Amniotic stem cell (primary cell): ENCODE results near the gene PPP3CA.
"Not testable (repeated sequence)": the region's sequence is repeated elsewhere in the genome, so short reads cannot be mapped to it uniquely, and the experiment has no call there.

Experiments used
- DNase-seq: peaks from one replicate; lab custom pipeline; 2025; lab: John Stamatoyannopoulos, UW

The PPP3CA gene

GRCh38 chr4:101211146-101211553 is 136.2 kb downstream of the PPP3CA start:
- DNase-seq: no peak

- no peak for DNase-seq
Measured at GRCh38 chr4:101210331-101210730, 137.0 kb downstream of the PPP3CA start.

DNA sequence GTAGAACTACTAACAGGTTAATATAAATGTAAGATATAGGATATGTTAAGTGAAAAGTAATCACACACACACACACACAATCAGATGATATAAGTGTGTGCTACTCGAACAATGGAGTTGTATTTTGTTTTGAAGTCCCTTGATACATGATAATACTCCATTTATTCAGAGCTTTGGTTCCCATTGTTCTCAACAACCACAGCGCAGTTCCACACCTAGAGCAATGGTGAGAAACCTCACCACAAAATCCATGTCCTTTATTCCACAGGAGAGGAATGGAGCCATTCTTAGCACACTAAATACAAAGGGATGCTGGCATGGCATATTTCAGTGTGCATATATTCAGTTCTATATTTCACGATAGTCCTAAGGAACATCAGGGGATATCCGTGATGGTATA is 139.2 kb downstream of the PPP3CA start:
- DNase-seq: no peak

DNA sequence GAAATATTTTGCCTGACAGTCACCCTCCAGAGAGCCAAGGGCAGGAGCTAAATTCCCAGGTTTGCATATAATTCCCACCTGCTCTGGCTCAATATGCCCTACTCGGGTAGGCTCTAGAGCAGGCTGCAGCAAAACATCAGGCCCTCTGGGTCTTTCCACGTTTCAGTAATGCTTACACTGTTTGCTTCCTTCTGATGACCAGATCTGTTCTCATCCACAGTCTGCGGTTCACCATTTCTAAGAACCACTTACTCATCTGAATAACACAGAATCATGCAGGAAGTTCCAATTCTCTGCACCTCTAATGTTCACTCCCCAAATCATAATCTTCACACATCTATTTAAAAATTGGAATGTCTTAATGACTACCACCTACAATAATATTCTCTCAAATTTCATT is 141.4 kb downstream of the PPP3CA start:
- no peak for DNase-seq

DNA sequence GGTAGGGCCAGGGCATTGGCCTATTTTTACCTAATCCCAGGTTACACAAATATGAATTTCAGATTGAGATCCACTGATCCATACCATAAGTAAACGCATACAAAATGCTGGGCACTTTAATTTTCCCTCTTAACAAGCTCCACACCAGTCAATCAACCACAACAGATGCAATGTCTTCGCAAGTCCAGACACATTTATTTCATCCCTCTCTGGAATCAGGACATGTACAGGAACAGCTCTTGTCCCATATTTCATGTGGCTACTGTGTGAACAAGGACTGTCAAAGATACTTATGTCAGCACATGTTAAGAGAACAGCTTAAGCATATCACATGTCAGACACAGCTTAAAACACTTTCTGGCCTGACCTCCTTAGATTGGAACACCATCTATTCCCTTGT is 145.9 kb downstream of the PPP3CA start:
- no peak for DNase-seq

DNA sequence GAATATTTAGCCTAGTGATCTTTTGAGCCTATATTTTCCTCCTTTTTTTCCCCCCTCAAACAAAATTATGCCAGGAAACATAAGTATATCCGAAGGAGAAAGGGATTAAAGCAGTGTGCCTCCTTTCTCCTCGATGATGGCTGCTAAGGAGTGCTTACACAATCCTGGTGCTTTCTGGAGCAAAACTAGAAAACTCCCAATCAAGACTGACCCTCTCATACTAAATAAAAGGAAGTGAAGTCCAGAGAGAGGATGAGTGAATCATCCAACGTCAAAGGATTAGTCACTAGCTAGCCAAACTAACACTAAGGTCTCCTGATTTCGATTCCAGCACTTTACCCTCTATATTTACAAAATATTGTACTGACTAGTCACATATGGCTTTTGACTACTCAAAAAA is 146.8 kb downstream of the PPP3CA start:
- peak; percentile 66 for DNase-seq

- no peak for DNase-seq
Measured at GRCh38 chr4:101199507-101200285, 147.6 kb downstream of the PPP3CA start.

DNA sequence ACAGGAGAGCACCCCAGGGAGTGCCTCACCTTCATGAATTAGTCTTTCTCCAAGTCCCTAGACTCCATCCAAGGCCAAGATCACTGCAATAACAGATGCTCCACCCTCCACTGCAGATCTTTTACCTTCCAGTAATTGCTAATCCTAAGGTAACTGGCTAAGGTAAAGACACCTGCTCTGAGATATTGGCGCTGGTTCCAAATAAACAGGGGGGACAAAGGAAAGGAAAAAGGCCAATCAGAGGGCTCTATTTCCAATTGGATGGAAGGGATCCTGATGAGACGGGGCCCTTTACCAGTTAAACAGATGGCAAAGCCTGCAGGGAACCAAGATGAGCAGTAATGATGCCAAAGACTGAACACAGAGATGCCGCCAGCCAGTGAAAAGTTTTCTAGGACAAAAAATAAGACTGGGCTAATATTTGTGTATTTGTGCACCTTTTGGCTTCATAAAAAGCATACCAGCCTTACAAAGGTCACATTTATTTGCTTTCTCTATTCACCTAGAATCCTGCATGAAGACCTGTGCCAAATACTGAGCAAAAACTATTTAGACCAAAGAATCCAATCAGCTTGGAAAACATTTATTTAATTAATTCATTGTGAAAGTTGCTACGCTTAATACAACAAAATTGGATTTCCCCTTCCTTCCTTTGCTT is 148.5 kb downstream of the PPP3CA start:
- DNase-seq: no peak

DNA sequence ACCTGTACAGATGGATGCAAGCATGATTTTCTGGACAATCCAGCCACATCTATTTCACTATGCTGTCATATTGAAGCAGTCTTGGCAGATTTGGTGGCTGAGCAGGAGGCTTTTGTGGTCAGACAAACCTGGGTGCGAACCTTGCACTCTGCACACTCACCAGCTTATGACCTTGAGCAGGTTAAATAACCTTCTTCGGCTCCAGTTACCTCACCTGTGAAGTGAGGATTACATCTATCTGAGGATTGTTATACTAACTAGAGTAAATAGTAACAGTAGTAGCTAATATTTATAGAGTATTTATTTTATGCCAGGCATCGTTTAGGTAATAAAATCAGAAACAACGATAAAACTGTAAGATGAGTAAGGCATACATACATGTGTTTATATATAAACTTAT is 150.0 kb downstream of the PPP3CA start:
- no peak for DNase-seq

- DNase-seq: no peak
Measured at GRCh38 chr4:101192244-101192643, 155.1 kb downstream of the PPP3CA start.

- no peak for DNase-seq
Measured at GRCh38 chr4:101191302-101192098, 155.8 kb downstream of the PPP3CA start.

- no peak for DNase-seq
Measured at GRCh38 chr4:101190751-101191150, 156.6 kb downstream of the PPP3CA start.

DNA sequence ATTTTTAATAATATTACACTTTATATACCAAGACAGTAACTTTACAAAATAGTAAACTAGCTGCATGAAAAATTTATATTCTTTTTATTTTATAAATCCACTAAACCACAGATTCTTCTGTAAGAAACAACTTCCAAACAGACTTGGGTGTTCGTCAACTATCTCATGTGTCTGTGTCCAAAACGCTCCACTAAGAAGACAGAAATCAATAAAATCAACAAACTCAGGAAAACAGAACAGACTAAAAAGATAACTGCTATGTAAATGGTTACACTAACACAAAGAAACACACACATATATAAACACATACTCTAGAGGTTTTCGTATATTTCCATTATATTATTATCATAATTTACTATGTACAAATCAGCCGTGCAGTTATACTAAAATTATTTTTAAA is 158.4 kb downstream of the PPP3CA start:
- DNase-seq: no peak

- DNase-seq: no peak
Measured at GRCh38 chr4:101187841-101188240, 159.5 kb downstream of the PPP3CA start.

- DNase-seq: no peak
Measured at GRCh38 chr4:101186567-101187184, 160.7 kb downstream of the PPP3CA start.

DNA sequence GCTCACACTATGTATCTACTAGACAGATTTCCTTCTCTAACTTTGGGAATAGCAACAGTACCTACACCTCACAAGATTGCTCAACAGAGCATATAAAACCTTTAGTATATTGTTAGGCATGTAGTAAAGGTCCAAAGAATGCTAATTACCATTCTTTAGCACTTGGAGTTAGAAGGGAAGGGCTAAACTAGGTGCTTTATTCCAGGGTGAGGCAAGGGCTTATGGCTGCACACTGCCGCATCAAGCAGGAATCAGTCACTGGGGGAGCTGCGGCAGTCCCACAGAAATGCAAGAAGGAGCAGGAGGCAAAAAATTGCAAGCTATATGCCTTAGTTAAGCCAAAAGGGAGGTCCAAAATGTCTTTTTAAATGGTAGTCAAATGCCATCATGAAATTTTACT is 162.7 kb downstream of the PPP3CA start:
- no peak for DNase-seq

DNA sequence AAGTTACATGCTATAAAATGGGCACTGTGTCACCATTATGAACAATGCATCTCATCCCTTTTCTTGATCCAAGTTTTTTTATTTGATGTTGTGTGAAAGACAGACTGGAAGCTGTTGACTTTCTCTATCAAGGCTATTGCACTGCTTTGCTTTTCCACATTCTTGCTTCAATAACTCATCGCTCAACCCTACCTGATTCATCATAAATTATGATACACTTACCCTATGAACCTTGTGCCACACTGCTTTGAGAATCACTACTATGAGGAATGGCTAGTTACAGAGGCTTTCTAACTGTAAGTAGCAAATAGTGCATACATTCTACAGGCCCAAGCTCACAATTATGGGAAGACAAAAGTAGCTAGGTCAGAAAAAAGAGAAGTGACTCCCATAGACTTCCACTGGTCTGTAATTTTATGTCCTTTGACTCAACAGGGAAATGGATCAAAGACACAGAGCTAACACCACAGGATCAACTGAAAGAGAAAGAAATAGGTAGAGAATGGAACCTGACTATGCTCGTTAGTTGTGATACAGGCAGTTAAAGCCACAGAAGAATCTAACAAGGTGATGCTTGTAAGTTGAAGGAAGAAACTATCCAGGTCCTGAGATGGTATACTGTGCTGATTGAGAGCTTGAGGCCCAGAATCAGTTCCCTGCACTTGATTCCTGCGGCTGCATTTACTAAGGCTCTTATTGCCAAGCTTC is 163.5 kb downstream of the PPP3CA start:
- DNase-seq: no peak

- DNase-seq: no peak
Measured at GRCh38 chr4:101183221-101183620, 164.1 kb downstream of the PPP3CA start.

DNA sequence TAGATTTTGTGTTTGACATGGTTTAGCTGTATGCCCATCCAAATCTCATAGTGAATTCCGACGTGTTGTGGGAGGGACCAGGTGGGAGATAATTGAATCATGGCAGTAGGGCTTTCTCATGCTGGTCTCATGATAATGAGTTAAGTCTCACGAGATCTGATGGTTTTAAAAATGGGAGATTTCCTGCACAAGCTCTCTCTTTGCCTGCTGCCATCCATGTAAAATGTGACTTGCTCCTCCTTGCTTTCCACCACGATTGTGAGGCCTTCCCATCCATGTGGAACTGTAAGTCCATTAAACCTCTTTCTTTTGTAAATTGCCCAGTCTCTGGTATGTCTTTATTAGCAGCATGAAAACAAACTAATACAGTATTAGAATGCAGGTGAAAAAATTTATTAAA is 164.6 kb downstream of the PPP3CA start:
- not testable (repeated sequence) for DNase-seq

DNA sequence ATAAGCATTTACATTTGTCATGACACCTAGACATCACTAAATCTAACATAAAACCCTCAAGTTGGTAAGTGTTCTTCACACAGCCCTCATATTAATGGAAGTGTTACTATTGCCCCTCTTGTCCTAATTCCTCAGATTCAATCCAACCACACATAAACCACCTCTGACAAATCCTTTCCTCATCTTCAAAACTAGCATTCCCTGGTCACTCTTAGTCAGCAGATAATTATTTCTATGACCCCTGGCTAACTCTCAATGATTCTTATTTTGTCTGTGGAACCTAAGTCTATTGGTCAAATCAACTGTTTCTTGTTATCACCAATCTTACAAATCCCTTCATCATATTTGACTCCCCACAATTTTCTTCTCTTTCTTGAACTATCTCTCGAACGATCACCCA is 168.6 kb downstream of the PPP3CA start:
- DNase-seq: no peak

DNA sequence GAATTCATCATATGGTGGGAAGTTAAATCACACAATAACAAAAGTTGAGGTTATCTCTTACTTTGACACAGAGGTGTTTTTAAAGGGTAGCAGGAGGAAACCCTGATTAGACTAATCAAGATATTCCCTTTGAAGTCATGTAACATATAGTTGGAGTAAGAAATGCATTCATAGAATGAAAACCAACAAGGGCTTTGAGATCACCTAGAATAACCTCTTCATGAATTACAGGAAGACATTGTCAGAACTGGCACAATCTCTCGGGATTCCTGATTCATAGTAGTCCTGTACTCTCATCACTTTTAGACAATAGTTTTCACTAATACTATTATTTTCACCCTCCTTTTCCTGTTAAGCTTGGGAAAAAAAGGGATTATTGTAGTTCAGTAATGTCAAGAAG is 170.2 kb downstream of the PPP3CA start:
- DNase-seq: no peak
